WTC11 (cell line): ENCODE data around the gene TLR5. TPM values are rescaled to one million over a fixed set of nuclear protein-coding genes. Genes with fewer than 3 reads are reported as not detected.

Experiments used
- ATAC-seq: fragments of 200-7000 bp; cut with Tn5 transposase; 2 replicates; pipeline ENCODE4 v1.10.0; 2021; ENCODE audit warnings: mild to moderate bottlenecking, moderate library complexity
- CTCF ChIA-PET: fragments of 300-600 bp; sonication (Branson Sonifier 250); formaldehyde crosslinking; loops from one replicate; lab custom pipeline; 2021; ENCODE audit warnings: antibody characterized with exemption; lab: Charles Lee
- POLR2A ChIA-PET: fragments of 350-600 bp; sonication (Branson Sonifier 250); formaldehyde crosslinking; loops from one replicate; lab custom pipeline; 2021; ENCODE audit warnings: antibody characterized with exemption; lab: Charles Lee
- DNase-seq: peaks from one replicate; pipeline ENCODE4 v3.0.0; 2021; ENCODE audit warnings: low spot score
- H3K27ac Mint-ChIP-seq: 2 replicates; pipeline ENCODE4 v1.8.0; 2021; ENCODE audit warnings: mixed read lengths
- H3K27me3 Mint-ChIP-seq: 2 replicates; pipeline ENCODE4 v1.8.0; 2021; ENCODE audit warnings: low read depth, mild to moderate bottlenecking, moderate library complexity, mixed read lengths
- H3K36me3 Mint-ChIP-seq: 2 replicates; pipeline ENCODE4 v1.8.0; 2021; ENCODE audit warnings: mixed read lengths
- H3K4me1 Mint-ChIP-seq: 2 replicates; pipeline ENCODE4 v1.8.0; 2022; ENCODE audit warnings: mixed read lengths
- H3K4me3 Mint-ChIP-seq: 2 replicates; pipeline ENCODE4 v1.8.0; 2021; ENCODE audit warnings: mild to moderate bottlenecking, moderate library complexity, mixed read lengths
- H3K9me3 Mint-ChIP-seq: 2 replicates; pipeline ENCODE4 v1.8.0; 2021; ENCODE audit warnings: mixed read lengths
- CREM ChIP-seq: sonication (generic); formaldehyde crosslinking; IDR thresholded peaks from 2 replicates; pipeline ENCODE4 v1.8.1; 2022; ENCODE audit warnings: mild to moderate bottlenecking, missing genetic modification reagents, moderate library complexity
- ELF4 ChIP-seq: sonication (generic); formaldehyde crosslinking; IDR thresholded peaks from 2 replicates; pipeline ENCODE4 v1.8.1; 2022; ENCODE audit warnings: low read depth, mild to moderate bottlenecking, moderate library complexity, missing genetic modification reagents
- FOXP4 ChIP-seq: sonication (generic); formaldehyde crosslinking; IDR thresholded peaks from 2 replicates; pipeline ENCODE4 v1.8.0; 2022; ENCODE audit warnings: mild to moderate bottlenecking, missing genetic modification reagents
- HMGXB4 ChIP-seq: sonication (generic); formaldehyde crosslinking; IDR thresholded peaks from 2 replicates; pipeline ENCODE4 v1.8.1; 2023; ENCODE audit warnings: mild to moderate bottlenecking, moderate library complexity, missing genetic modification reagents
- IRF2 ChIP-seq: sonication (generic); formaldehyde crosslinking; IDR thresholded peaks from 2 replicates; pipeline ENCODE4 v1.8.0; 2022; ENCODE audit warnings: low read depth, missing genetic modification reagents, borderline replicate concordance
- JUN ChIP-seq: sonication (generic); formaldehyde crosslinking; IDR thresholded peaks from 2 replicates; pipeline ENCODE4 v1.8.0; 2023; ENCODE audit warnings: mild to moderate bottlenecking, missing genetic modification reagents
- NFYB ChIP-seq: sonication (generic); formaldehyde crosslinking; conservative IDR thresholded peaks from 2 replicates; pipeline ENCODE4 v1.8.0; 2022; ENCODE audit warnings: low read depth, missing genetic modification reagents
- NR1H2 ChIP-seq: sonication (generic); formaldehyde crosslinking; IDR thresholded peaks from 2 replicates; pipeline ENCODE4 v1.9.0; 2021; ENCODE audit warnings: mild to moderate bottlenecking, moderate library complexity, missing genetic modification reagents
- RORB ChIP-seq: fragments of 250-450 bp; sonication (Bioruptor Pico); IDR thresholded peaks from 2 replicates; pipeline ENCODE4 v1.9.0; 2021; ENCODE audit warnings: mild to moderate bottlenecking
- TEAD4 ChIP-seq: sonication (generic); formaldehyde crosslinking; IDR thresholded peaks from 2 replicates; pipeline ENCODE4 v1.8.0; 2022; ENCODE audit warnings: mild to moderate bottlenecking, missing genetic modification reagents
- ZBTB21 ChIP-seq: sonication (generic); formaldehyde crosslinking; IDR thresholded peaks from 2 replicates; pipeline ENCODE4 v1.8.1; 2023; ENCODE audit warnings: mild to moderate bottlenecking, missing genetic modification reagents, borderline replicate concordance
- ZNF219 ChIP-seq: sonication (generic); formaldehyde crosslinking; IDR thresholded peaks from 2 replicates; pipeline ENCODE4 v1.8.0; 2023; ENCODE audit warnings: missing genetic modification reagents, mild to moderate bottlenecking, borderline replicate concordance
- ZNF423 ChIP-seq: fragments of 250-450 bp; sonication (Bioruptor Pico); IDR thresholded peaks from 2 replicates; pipeline ENCODE4 v2.1.2; 2022; ENCODE audit warnings: mild to moderate bottlenecking, moderate library complexity
- ZNF512 ChIP-seq: sonication (generic); formaldehyde crosslinking; IDR thresholded peaks from 2 replicates; pipeline ENCODE4 v1.8.1; 2022; ENCODE audit warnings: missing genetic modification reagents, borderline replicate concordance
- total RNA-seq: library from RNA; stranded (reverse); gene quantifications from 3 replicates; pipeline ENCODE4 v1.2.3, GENCODE V29; 2021
- TF ChIP-seq, protein P1 (sequence below): fragments of 250-450 bp; sonication (Bioruptor Pico); IDR thresholded peaks from 2 replicates; pipeline ENCODE4 v1.9.0; 2021; ENCODE audit warnings: moderate library complexity, mild to moderate bottlenecking, inconsistent platforms, borderline replicate concordance
- TF ChIP-seq, protein P2 (sequence below): fragments of 200-600 bp; IDR thresholded peaks from 2 replicates; pipeline ENCODE4 v1.8.0; 2022; ENCODE audit warnings: antibody characterized with exemption
- TF ChIP-seq, protein P3 (sequence below): sonication (generic); formaldehyde crosslinking; IDR thresholded peaks from 2 replicates; pipeline ENCODE4 v1.8.1; 2023; ENCODE audit warnings: mild to moderate bottlenecking, missing genetic modification reagents

Gene TLR5
- total RNA-seq, 1 experiment from 2014 or later, result 0.46 TPM

GRCh38 chr1:223153177-223154119, 10.4 kb upstream of the TLR5 start:
- no peak overlapping the region for H3K4me3 Mint-ChIP-seq

GRCh38 chr1:223152399-223152798, 9.4 kb upstream of the TLR5 start:
- CTCF ChIA-PET, result interaction anchor here (1.2 to 1.3 kb wide), 2 partner anchors 19 to 29 kb away, joined by 3 read pairs; no protein-coding TSS in a partner anchor

More at GRCh38 chr1:223153177-223154119, 10.4 kb upstream of the TLR5 start:
- POLR2A ChIA-PET, result no interaction called here
- no peak for DNase-seq
- H3K4me1 Mint-ChIP-seq, result peaks cover 7% of the 10 kb centered on the region
- no peak for TF ChIP-seq CREM
- no peak for TF ChIP-seq ELF4 (CRISPR knock-in tag)
- no peak overlapping the region for H3K27ac Mint-ChIP-seq
- CTCF ChIA-PET, result interaction anchor here (1.2 to 1.7 kb wide), 3 partner anchors 20 to 29 kb away, joined by 3 to 5 read pairs (median 5); no protein-coding TSS in a partner anchor
- H3K9me3 Mint-ChIP-seq, result no peaks in the 10 kb centered on the region
- H3K27me3 Mint-ChIP-seq, result no peaks in the 10 kb centered on the region; the same call in 1 of the 2 replicates
- no peaks in the 10 kb centered on the region for H3K36me3 Mint-ChIP-seq
- ATAC-seq, result no peak

DNA sequence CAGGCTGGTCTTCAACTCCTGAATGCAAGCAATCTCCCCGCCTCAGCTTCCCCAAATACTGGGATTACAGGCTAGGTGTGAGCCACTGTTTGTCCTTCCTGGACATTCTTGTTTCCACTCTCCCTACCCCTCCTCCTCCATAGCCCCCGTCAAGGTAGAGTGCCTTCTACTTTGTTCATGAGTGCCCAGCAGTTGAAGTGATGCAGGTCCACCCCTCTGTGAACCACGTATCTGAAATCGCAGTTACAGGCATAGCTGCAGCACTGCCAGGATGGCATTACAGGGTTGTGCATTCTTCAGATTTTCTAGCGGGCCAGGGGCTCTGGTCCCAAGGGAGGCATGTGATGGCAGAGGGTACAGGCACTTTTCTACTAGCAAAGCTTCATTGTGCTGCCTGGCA, 7.4 kb upstream of the TLR5 start:
- H3K27ac Mint-ChIP-seq, result no peak overlapping the region
- DNase-seq, result no peak
- H3K4me3 Mint-ChIP-seq, result no peak overlapping the region
- peaks cover 11% of the 10 kb centered on the region for H3K27me3 Mint-ChIP-seq
- POLR2A ChIA-PET, result no interaction called here
- CTCF ChIA-PET, result interaction anchor here (1.3 to 4.2 kb wide), 3 partner anchors 11 to 21 kb away, joined by 5 to 28 read pairs (median 12); no protein-coding TSS in a partner anchor
- H3K9me3 Mint-ChIP-seq, result peaks cover 16% of the 10 kb centered on the region
- ATAC-seq, result no peak
- H3K4me1 Mint-ChIP-seq, result peaks cover 7% of the 10 kb centered on the region
- no peaks in the 10 kb centered on the region for H3K36me3 Mint-ChIP-seq
- no peak for TF ChIP-seq IRF2 (CRISPR knock-in tag)
- TF ChIP-seq, protein P1, sequence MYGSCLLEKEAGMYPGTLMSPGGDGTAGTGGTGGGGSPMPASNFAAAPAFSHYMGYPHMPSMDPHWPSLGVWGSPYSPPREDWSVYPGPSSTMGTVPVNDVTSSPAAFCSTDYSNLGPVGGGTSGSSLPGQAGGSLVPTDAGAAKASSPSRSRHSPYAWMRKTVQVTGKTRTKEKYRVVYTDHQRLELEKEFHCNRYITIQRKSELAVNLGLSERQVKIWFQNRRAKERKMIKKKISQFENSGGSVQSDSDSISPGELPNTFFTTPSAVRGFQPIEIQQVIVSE (CRISPR knock-in tag), result no peak
- no peak for TF ChIP-seq HMGXB4 (CRISPR knock-in tag)
- TF ChIP-seq, protein P2, sequence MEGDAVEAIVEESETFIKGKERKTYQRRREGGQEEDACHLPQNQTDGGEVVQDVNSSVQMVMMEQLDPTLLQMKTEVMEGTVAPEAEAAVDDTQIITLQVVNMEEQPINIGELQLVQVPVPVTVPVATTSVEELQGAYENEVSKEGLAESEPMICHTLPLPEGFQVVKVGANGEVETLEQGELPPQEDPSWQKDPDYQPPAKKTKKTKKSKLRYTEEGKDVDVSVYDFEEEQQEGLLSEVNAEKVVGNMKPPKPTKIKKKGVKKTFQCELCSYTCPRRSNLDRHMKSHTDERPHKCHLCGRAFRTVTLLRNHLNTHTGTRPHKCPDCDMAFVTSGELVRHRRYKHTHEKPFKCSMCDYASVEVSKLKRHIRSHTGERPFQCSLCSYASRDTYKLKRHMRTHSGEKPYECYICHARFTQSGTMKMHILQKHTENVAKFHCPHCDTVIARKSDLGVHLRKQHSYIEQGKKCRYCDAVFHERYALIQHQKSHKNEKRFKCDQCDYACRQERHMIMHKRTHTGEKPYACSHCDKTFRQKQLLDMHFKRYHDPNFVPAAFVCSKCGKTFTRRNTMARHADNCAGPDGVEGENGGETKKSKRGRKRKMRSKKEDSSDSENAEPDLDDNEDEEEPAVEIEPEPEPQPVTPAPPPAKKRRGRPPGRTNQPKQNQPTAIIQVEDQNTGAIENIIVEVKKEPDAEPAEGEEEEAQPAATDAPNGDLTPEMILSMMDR, result no peak
- no peak for TF ChIP-seq TEAD4 (CRISPR knock-in tag)

More at GRCh38 chr1:223152399-223152798, 9.4 kb upstream of the TLR5 start:
- Mint-ChIP-seq H3K27ac (no peak overlapping the region), H3K4me1 (peaks cover 7% of the 10 kb centered on the region), H3K4me3 (no peak overlapping the region), H3K36me3 (no peaks in the 10 kb centered on the region), H3K9me3 (peaks cover 6% of the 10 kb centered on the region), H3K27me3 (no peaks in the 10 kb centered on the region; the same call in 1 of the 2 replicates)
- ATAC-seq, result no peak
- POLR2A ChIA-PET, result no interaction called here
- TF ChIP-seq ZNF219 (no peak), FOXP4 (CRISPR knock-in tag) (no peak), NR1H2 (CRISPR knock-in tag) (no peak), ZNF423 (CRISPR knock-in tag) (no peak), ZNF512 (CRISPR knock-in tag) (no peak), ZBTB21 (CRISPR knock-in tag) (no peak), JUN (no peak), NFYB (no peak), RORB (CRISPR knock-in tag) (no peak)
- TF ChIP-seq, protein P3, sequence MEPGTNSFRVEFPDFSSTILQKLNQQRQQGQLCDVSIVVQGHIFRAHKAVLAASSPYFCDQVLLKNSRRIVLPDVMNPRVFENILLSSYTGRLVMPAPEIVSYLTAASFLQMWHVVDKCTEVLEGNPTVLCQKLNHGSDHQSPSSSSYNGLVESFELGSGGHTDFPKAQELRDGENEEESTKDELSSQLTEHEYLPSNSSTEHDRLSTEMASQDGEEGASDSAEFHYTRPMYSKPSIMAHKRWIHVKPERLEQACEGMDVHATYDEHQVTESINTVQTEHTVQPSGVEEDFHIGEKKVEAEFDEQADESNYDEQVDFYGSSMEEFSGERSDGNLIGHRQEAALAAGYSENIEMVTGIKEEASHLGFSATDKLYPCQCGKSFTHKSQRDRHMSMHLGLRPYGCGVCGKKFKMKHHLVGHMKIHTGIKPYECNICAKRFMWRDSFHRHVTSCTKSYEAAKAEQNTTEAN (CRISPR knock-in tag), result no peak
- DNase-seq, result no peak
